Measurements from ENCODE around the gene RWDD2A.

- no peak for TF ChIP-seq CTCF (IDR thresholded peaks at IDR 0.05)
- TF ChIP-seq POLR2A (IDR thresholded peaks at IDR 0.05), result no peak
Measured at GRCh38 chr6:83183082-83183828, 9.9 kb upstream of the RWDD2A start.
